Panc1 (cell line): ENCODE results near the gene SIRPG. TPM values are rescaled to one million over a fixed set of nuclear protein-coding genes. Genes with fewer than 3 reads are reported as not detected.

Experiments used
- ATAC-seq: fragments of 200-7000 bp; cut with Tn5 transposase; 2 replicates; pipeline ENCODE4 v1.9.1; 2020; ENCODE audit warnings: mild to moderate bottlenecking, moderate library complexity
- BruUV-seq: library from RNA; stranded (reverse); fragments of 400-500 nt; replicated peaks from 2 replicates; lab custom pipeline; 2021; lab: Mats Ljungman, UMichigan
- CTCF ChIA-PET: fragments of 300-600 bp; sonication (Branson Sonifier 250); formaldehyde crosslinking; loops from one replicate; lab custom pipeline; 2022; ENCODE audit warnings: antibody characterized with exemption; lab: Charles Lee
- POLR2A ChIA-PET: fragments of 300-600 bp; sonication (Branson Sonifier 250); formaldehyde crosslinking; loops from one replicate; lab custom pipeline; 2022; ENCODE audit warnings: antibody characterized with exemption; lab: Charles Lee
- DNase-seq: peaks from one replicate; pipeline ENCODE4 v3.0.0-alpha.2; 2010; ENCODE audit warnings: low read depth, low spot score
- H3K27ac ChIP-seq: 2 replicates; pipeline ENCODE4 v1.5.1; 2011; ENCODE audit warnings: mild to moderate bottlenecking, low read length, inconsistent platforms
- H3K27me3 ChIP-seq: fragments of 200-500 bp; sonication (Bioruptor generic); 2 replicates; pipeline ENCODE4 v1.6.0; 2014; ENCODE audit warnings: low read length, inconsistent platforms; ENCODE audit not compliant: control insufficient read depth, insufficient read depth
- H3K36me3 ChIP-seq: fragments of 200-500 bp; sonication (Bioruptor generic); 2 replicates; pipeline ENCODE4 v1.5.1; 2014; ENCODE audit warnings: inconsistent platforms, mild to moderate bottlenecking, low read length, moderate library complexity; ENCODE audit not compliant: control insufficient read depth, insufficient read depth
- H3K4me1 ChIP-seq: 2 replicates; pipeline ENCODE4 v1.5.1; 2011; ENCODE audit warnings: inconsistent platforms, mild to moderate bottlenecking, low read length, moderate library complexity; ENCODE audit not compliant: control insufficient read depth, insufficient read depth
- H3K4me3 ChIP-seq, 2 experiments: 2 replicates each; pipeline ENCODE4 v1.5.1; 2011 to 2012; ENCODE audit warnings: low read depth in 2 of 2, low read length in 2 of 2, mild to moderate bottlenecking in 2 of 2, inconsistent platforms in 1 of 2, moderate library complexity in 1 of 2
- H3K9me3 ChIP-seq: fragments of 200-500 bp; sonication (Bioruptor generic); 2 replicates; pipeline ENCODE4 v1.5.1; 2014; ENCODE audit warnings: low read depth, mild to moderate bottlenecking, inconsistent platforms, low read length, moderate library complexity; ENCODE audit not compliant: control insufficient read depth, insufficient read depth
- CTCF ChIP-seq: fragments of 450-650 bp; IDR thresholded peaks from 2 replicates; pipeline ENCODE4 v1.5.1; 2017; ENCODE audit warnings: mild to moderate bottlenecking
- POLR2AphosphoS5 ChIP-seq: IDR thresholded peaks from 2 replicates; pipeline ENCODE4 v1.6.1; 2012; ENCODE audit warnings: mild to moderate bottlenecking, low read depth, low read length, moderate library complexity
- REST ChIP-seq, 2 experiments: IDR thresholded peaks; 2 replicates each; pipeline ENCODE4 v1.6.1; 2011 to 2012; ENCODE audit warnings: low read depth in 2 of 2, control low read depth in 1 of 2, low read length in 1 of 2, mild to moderate bottlenecking in 1 of 2, moderate library complexity in 1 of 2; ENCODE audit not compliant: insufficient read depth in 1 of 2
- SIN3A ChIP-seq: IDR thresholded peaks from 2 replicates; pipeline ENCODE4 v1.6.1; 2012; ENCODE audit warnings: low read depth, mild to moderate bottlenecking, low read length, moderate library complexity, borderline replicate concordance; ENCODE audit not compliant: insufficient read depth
- TCF7L2 ChIP-seq: IDR thresholded peaks from 2 replicates; pipeline ENCODE4 v1.6.1; 2011; ENCODE audit warnings: mild to moderate bottlenecking, low read depth, low read length, inconsistent platforms
- in situ Hi-C: cut with HindIII; loops from 2 replicates; pipeline ENCODE4 v1.10.0; 2016; ENCODE audit warnings: low sequenced_read_pairs, low pct_unique_long_range_greater_than_20kb
- intact Hi-C: fragments of 100-400 bp; cut with micrococcal nuclease; formaldehyde crosslinking; loops from one replicate; pipeline ENCODE4 v1.10.0; 2022; ENCODE audit not compliant: unreplicated experiment
- total RNA-seq: library from RNA; stranded (reverse); gene quantifications from one replicate; pipeline ENCODE4 v1.2.1, GENCODE V29; 2021; ENCODE audit not compliant: unreplicated experiment

SIRPG gene
- total RNA-seq, 1 experiment from 2014 or later: not detected

GRCh38 chr20:1648101-1648500, 9.5 kb downstream of the SIRPG start:
- no TSS peak for BruUV-seq
- TF ChIP-seq SIN3A: no peak
- no peak for TF ChIP-seq POLR2AphosphoS5
- TF ChIP-seq TCF7L2: no peak
- TF ChIP-seq REST (IDR thresholded peaks at IDR 0.05; ENCODE audit: insufficient read depth in 1 of 2, low read depth in 2 of 2, low read length in 1 of 2): no peak
- no peak for TF ChIP-seq CTCF
- intact Hi-C loops: no loop called here
- H3K27ac ChIP-seq: no peak overlapping the region
- in situ Hi-C loops: no loop called here
- no peaks in the 10 kb centered on the region for H3K4me1 ChIP-seq
- H3K36me3 ChIP-seq: no peaks in the 10 kb centered on the region
- H3K27me3 ChIP-seq: peaks cover 9% of the 10 kb centered on the region; the same call in 1 of the 2 replicates
- no peak overlapping the region for H3K4me3 ChIP-seq
- no peak for ATAC-seq
- no peaks in the 10 kb centered on the region for H3K9me3 ChIP-seq
- POLR2A ChIA-PET: no interaction called here
- CTCF ChIA-PET: no interaction called here
- no peak for DNase-seq

- no peaks in the 10 kb centered on the region for H3K4me1 ChIP-seq
- peaks cover 9% of the 10 kb centered on the region; the same call in 1 of the 2 replicates for H3K27me3 ChIP-seq
- H3K36me3 ChIP-seq: no peaks in the 10 kb centered on the region
- no peaks in the 10 kb centered on the region for H3K9me3 ChIP-seq
- ChIA-PET CTCF (no interaction called here), POLR2A (no interaction called here)
- DNase-seq: no peak
- in situ Hi-C loops (no loop called here), intact Hi-C loops (no loop called here)
- H3K4me3 ChIP-seq: no peak overlapping the region
- ATAC-seq: no peak
- no peak overlapping the region for H3K27ac ChIP-seq
- BruUV-seq: no TSS peak
- no peak for TF ChIP-seq REST (IDR thresholded peaks at IDR 0.05; ENCODE audit: insufficient read depth in 1 of 2, low read depth in 2 of 2, low read length in 1 of 2)
- TF ChIP-seq POLR2AphosphoS5: no peak
- TF ChIP-seq TCF7L2: no peak
- no peak for TF ChIP-seq SIN3A
- no peak for TF ChIP-seq CTCF
Observed at GRCh38 chr20:1646975-1647431, 10.6 kb downstream of the SIRPG start.
